Posterior vena cava (tissue), 2 donors: Measurements from ENCODE around the gene TMOD2. TPM values are rescaled to one million over a fixed set of nuclear protein-coding genes. Genes with fewer than 3 reads are reported as not detected.

ENCODE experiments used
- total RNA-seq, 2 donors: library from RNA; stranded (reverse); fragmentation: NEBNext Ultra II Directional; extraction: Animal tissue kit (Norgen Biotek cat#: 25700); gene quantifications; one replicate each; pipeline ENCODE4 v1.2.1, GENCODE V29; 2021
- donor health status: DM: yes; HTN: yes; CAD: no.
- donor health status: DM: yes; HTN: yes; CAD: no.

Gene TMOD2
- total RNA-seq, 2 donors from 2014 or later = 14.8 to 15.3 TPM

Other genes starting within 250 kb of the TMOD2 start
- gene DMXL2, start 128.8 kb upstream of the TMOD2 start, total RNA-seq = 10 to 100 TPM; 23.2 to 31.5 TPM
- under 1 TPM; 0.14 to 0.46 TPM for gene SCG3, start 70.1 kb upstream of the TMOD2 start, total RNA-seq
- 10 to 100 TPM in 1 of 2 donors, 1 to 10 TPM in 1; 8.7 to 10.5 TPM for gene LYSMD2, start 13.9 kb upstream of the TMOD2 start, total RNA-seq
- 10 to 100 TPM; 44.4 to 47.1 TPM for gene TMOD3, start 78.1 kb downstream of the TMOD2 start, total RNA-seq
- gene LEO1, start 220.2 kb downstream of the TMOD2 start, total RNA-seq = 1 to 10 TPM; 9.1 to 10.0 TPM